Liver (tissue), 9 donors: ENCODE results near the gene EP400. TPM values are rescaled to one million over a fixed set of nuclear protein-coding genes. Genes with fewer than 3 reads are reported as not detected.

Experiments
- DNase-seq: peaks from one replicate; pipeline ENCODE4 v3.0.0-alpha.2; 2017; ENCODE audit warnings: low spot score
- H3K27ac ChIP-seq, 2 donors: one replicate each; pipeline ENCODE4 v1.7.0; 2013; ENCODE audit warnings: inconsistent platforms in 2 of 2, low read length in 2 of 2, control low read depth in 1 of 2, low read depth in 1 of 2, mild to moderate bottlenecking in 1 of 2
- H3K27me3 ChIP-seq, 4 donors: one replicate each; pipeline versions ENCODE4 v1.6.1 to v1.7.0; 2013; ENCODE audit warnings: low read length in 3 of 4, inconsistent platforms in 1 of 4, mild to moderate bottlenecking in 1 of 4, moderate library complexity in 1 of 4; ENCODE audit not compliant: control insufficient read depth in 4 of 4, insufficient read depth in 4 of 4
- H3K36me3 ChIP-seq, 4 donors: one replicate each; pipeline versions ENCODE4 v1.6.1 to v1.7.0; 2013; ENCODE audit warnings: low read length in 3 of 4, mild to moderate bottlenecking in 3 of 4, low read depth in 1 of 4, moderate library complexity in 1 of 4; ENCODE audit not compliant: control insufficient read depth in 4 of 4, insufficient read depth in 3 of 4
- H3K4me1 ChIP-seq, 4 donors: one replicate each; pipeline versions ENCODE4 v1.6.1 to v1.7.0; 2013; ENCODE audit warnings: low read length in 3 of 4, mild to moderate bottlenecking in 3 of 4, moderate library complexity in 1 of 4; ENCODE audit not compliant: control insufficient read depth in 4 of 4, insufficient read depth in 4 of 4
- H3K4me3 ChIP-seq, 3 donors: one replicate each; pipeline versions ENCODE4 v1.6.1 to v1.7.0; 2013; ENCODE audit warnings: low read length in 3 of 3, control low read depth in 1 of 3, low read depth in 1 of 3, mild to moderate bottlenecking in 1 of 3
- H3K9ac ChIP-seq, 2 donors: one replicate each; pipeline ENCODE4 v1.7.0; 2013; ENCODE audit warnings: low read length in 2 of 2, mild to moderate bottlenecking in 2 of 2, moderate library complexity in 2 of 2, control low read depth in 1 of 2, low read depth in 1 of 2
- H3K9me3 ChIP-seq, 4 donors: one replicate each; pipeline versions ENCODE4 v1.6.1 to v1.7.0; 2013; ENCODE audit warnings: low read length in 3 of 4; ENCODE audit not compliant: control insufficient read depth in 4 of 4
- EGR1 ChIP-seq, 2 donors: IDR thresholded peaks; 2 replicates each; pipeline ENCODE4 v1.6.1; 2016 to 2018; ENCODE audit warnings: antibody characterized with exemption in 2 of 2, low read depth in 2 of 2
- FOXA1 ChIP-seq: IDR thresholded peaks from 2 replicates; pipeline ENCODE4 v1.6.1; 2016; ENCODE audit warnings: antibody characterized with exemption
- FOXA2 ChIP-seq: IDR thresholded peaks from 2 replicates; pipeline ENCODE4 v1.6.1; 2016; ENCODE audit warnings: antibody characterized with exemption
- GABPA ChIP-seq, 2 donors: IDR thresholded peaks in 1 of 2; conservative IDR thresholded peaks in 1 of 2; 2 replicates each; pipeline ENCODE4 v1.6.1; 2016; ENCODE audit warnings: antibody characterized with exemption in 2 of 2, mild to moderate bottlenecking in 1 of 2, moderate library complexity in 1 of 2
- HNF4A ChIP-seq, 2 donors: conservative IDR thresholded peaks; 2 replicates each; pipeline ENCODE4 v1.6.1; 2016; ENCODE audit warnings: antibody characterized with exemption in 2 of 2, mild to moderate bottlenecking in 2 of 2
- HNF4G ChIP-seq: IDR thresholded peaks from 2 replicates; pipeline ENCODE4 v1.6.1; 2016; ENCODE audit warnings: antibody characterized with exemption
- JUND ChIP-seq, 2 donors: IDR thresholded peaks; 2 replicates each; pipeline ENCODE4 v1.6.1; 2016; ENCODE audit warnings: antibody characterized with exemption in 2 of 2
- NR2F2 ChIP-seq: IDR thresholded peaks from 2 replicates; pipeline ENCODE4 v1.6.1; 2016; ENCODE audit warnings: antibody characterized with exemption
- RAD21 ChIP-seq, 2 donors: IDR thresholded peaks; 2 replicates each; pipeline ENCODE4 v1.6.1; 2016; ENCODE audit warnings: antibody characterized with exemption in 2 of 2, mild to moderate bottlenecking in 2 of 2
- RXRA ChIP-seq, 2 donors: IDR thresholded peaks; 2 replicates each; pipeline ENCODE4 v1.6.1; 2017 to 2018; ENCODE audit warnings: antibody characterized with exemption in 2 of 2, mild to moderate bottlenecking in 1 of 2
- SP1 ChIP-seq: IDR thresholded peaks from 2 replicates; pipeline ENCODE4 v1.6.1; 2018; ENCODE audit warnings: antibody characterized with exemption, mild to moderate bottlenecking
- TAF1 ChIP-seq: conservative IDR thresholded peaks from 2 replicates; pipeline ENCODE4 v1.6.1; 2016; ENCODE audit warnings: antibody characterized with exemption, mild to moderate bottlenecking
- YY1 ChIP-seq: IDR thresholded peaks from 2 replicates; pipeline ENCODE4 v1.6.1; 2016; ENCODE audit warnings: antibody characterized with exemption, mild to moderate bottlenecking
- WGBS: extraction: QIAGEN DNeasy Blood & Tissue Kit; methylation state at CpG from one replicate; pipeline ENCODE4 v1.1.7; 2013; 5-methylcytosine and 5-hydroxymethylcytosine counted together
- polyA plus RNA-seq, 2 donors: library from polyadenylated mRNA; stranded (reverse) in 1 of 2; unstranded in 1 of 2; fragments of 200-250 nt in 1 of 2; fragments of >200 nt in 1 of 2; fragmentation: Nextera tagmentation in 1 of 2; extraction: Ambion mirVana in 1 of 2; gene quantifications; one replicate each; pipeline versions ENCODE4 v1.2.1 to v1.2.3, GENCODE V29; 2013 to 2015
- total RNA-seq, 2 donors: library from RNA; depleted of rRNA; stranded (reverse); fragments of >200 nt; gene quantifications; one replicate each; pipeline ENCODE4 v1.2.3, GENCODE V29; 2014
- TF ChIP-seq, protein P1 (sequence below): fragments of 150-350 bp; IDR thresholded peaks from 2 replicates; pipeline ENCODE4 v1.5.1; 2017; ENCODE audit warnings: improper control_type of control experiment, low read depth, low read length; ENCODE audit not compliant: missing input control
- TF ChIP-seq, protein P2 (sequence below): IDR thresholded peaks from 2 replicates; pipeline ENCODE4 v1.6.1; 2016; ENCODE audit warnings: antibody characterized with exemption
- TF ChIP-seq, protein P3 (sequence below): IDR thresholded peaks from 2 replicates; pipeline ENCODE4 v1.6.1; 2016; ENCODE audit warnings: antibody characterized with exemption, mild to moderate bottlenecking
- donor health status: healthy.
- donor health status: healthy.
- donor health status: healthy.
- donor health status: healthy.
- donor health status: healthy.

Gene EP400
- total and polyA plus RNA-seq, 4 donors, result 4.7 to 12.4 (median 7.1) TPM

DNA sequence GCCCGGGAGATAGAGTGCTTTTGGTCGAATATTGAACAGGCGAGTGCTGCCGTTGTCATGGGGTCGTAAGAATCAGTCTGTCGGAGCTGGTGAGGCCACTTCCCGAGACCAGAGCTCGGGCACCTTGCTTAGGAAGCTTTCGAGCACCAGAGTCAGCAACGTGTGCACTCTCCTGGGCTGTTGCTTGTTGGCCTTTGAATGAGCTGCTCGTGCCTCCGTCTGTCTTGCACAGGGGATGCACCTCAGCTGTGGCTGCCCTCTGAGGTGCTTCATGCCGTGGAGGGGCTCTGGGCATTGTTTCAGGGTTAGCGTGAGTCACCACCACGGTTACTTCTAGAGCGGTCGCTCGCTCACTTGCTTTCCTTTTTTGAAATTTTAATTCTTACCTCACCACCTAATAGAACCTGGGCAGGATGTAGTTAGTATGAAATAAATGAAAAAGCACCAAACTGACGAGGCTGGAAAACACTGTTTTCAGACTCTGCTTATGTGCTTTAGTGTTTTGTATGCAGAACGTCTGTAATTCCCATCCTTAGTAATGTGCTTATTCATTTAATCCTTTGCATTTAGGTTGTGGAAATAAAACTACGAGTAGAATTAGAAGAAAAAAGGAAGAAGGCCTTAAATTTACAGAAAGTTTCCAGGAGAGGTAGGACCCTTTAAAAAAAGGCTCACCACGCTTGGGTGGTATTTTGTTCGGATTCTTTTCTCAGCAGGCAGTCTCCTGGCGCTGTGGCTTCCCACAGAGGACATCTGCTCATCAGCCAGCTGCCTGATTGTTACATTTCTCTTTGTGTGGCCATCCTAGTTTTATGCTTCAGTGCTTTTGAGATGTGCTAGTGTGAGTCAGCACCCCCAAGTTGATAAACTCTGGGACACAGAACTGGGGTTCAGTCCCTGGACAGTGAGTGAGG lies 40.6 kb downstream of the EP400 start:
- no peak for TF ChIP-seq RXRA (IDR thresholded peaks at IDR 0.05)
- TF ChIP-seq JUND (IDR thresholded peaks at IDR 0.05), result no peak
- WGBS, result 92% methylated on average over 24 of the region's 24 CpGs
- H3K9me3 ChIP-seq, result no peaks in the 10 kb centered on the region

DNA sequence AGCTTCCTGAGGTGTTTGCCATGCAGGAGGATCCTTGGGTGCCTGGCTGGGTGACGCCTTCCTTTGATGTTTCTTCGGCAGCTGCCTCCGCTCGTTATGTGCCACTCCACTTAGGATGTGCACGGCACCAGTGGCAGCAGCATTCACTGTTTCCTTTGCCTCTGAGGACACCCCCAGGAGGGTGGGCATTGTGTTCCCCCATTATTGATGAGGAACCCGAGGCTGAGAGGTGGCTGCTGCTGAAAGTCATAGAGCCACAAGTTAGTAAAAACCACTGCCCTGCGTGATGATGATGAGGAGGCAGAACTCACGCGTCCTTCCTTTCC lies 41.2 kb downstream of the EP400 start:
- 89% methylated on average over 9 of the region's 9 CpGs for WGBS
- Histone ChIP-seq H3K36me3 (peaks cover 3 to 71% (median 48%) of the 10 kb centered on the region in 4 donors), H3K9ac (no peak overlapping the region), H3K4me1 (no peaks in the 10 kb centered on the region), H3K27ac (no peak overlapping the region), H3K9me3 (no peaks in the 10 kb centered on the region), H3K4me3 (no peak overlapping the region), H3K27me3 (no peaks in the 10 kb centered on the region)
- no peak for DNase-seq
- TF ChIP-seq, protein P1, sequence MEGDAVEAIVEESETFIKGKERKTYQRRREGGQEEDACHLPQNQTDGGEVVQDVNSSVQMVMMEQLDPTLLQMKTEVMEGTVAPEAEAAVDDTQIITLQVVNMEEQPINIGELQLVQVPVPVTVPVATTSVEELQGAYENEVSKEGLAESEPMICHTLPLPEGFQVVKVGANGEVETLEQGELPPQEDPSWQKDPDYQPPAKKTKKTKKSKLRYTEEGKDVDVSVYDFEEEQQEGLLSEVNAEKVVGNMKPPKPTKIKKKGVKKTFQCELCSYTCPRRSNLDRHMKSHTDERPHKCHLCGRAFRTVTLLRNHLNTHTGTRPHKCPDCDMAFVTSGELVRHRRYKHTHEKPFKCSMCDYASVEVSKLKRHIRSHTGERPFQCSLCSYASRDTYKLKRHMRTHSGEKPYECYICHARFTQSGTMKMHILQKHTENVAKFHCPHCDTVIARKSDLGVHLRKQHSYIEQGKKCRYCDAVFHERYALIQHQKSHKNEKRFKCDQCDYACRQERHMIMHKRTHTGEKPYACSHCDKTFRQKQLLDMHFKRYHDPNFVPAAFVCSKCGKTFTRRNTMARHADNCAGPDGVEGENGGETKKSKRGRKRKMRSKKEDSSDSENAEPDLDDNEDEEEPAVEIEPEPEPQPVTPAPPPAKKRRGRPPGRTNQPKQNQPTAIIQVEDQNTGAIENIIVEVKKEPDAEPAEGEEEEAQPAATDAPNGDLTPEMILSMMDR, result no peak
- TF ChIP-seq NR2F2, result no peak
- TF ChIP-seq JUND (IDR thresholded peaks at IDR 0.05), result no peak
- no peak for TF ChIP-seq TAF1
- no peak for TF ChIP-seq EGR1 (IDR thresholded peaks at IDR 0.05; ENCODE audit: low read depth in 2 of 2)
- TF ChIP-seq, protein P2, sequence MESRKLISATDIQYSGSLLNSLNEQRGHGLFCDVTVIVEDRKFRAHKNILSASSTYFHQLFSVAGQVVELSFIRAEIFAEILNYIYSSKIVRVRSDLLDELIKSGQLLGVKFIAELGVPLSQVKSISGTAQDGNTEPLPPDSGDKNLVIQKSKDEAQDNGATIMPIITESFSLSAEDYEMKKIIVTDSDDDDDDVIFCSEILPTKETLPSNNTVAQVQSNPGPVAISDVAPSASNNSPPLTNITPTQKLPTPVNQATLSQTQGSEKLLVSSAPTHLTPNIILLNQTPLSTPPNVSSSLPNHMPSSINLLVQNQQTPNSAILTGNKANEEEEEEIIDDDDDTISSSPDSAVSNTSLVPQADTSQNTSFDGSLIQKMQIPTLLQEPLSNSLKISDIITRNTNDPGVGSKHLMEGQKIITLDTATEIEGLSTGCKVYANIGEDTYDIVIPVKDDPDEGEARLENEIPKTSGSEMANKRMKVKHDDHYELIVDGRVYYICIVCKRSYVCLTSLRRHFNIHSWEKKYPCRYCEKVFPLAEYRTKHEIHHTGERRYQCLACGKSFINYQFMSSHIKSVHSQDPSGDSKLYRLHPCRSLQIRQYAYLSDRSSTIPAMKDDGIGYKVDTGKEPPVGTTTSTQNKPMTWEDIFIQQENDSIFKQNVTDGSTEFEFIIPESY, result no peak
- no peak for TF ChIP-seq SP1
- TF ChIP-seq GABPA (IDR thresholded peaks at IDR 0.05 in 1 of 2, conservative IDR thresholded peaks at IDR 0.05 in 1 of 2), result no peak
- TF ChIP-seq, protein P3, sequence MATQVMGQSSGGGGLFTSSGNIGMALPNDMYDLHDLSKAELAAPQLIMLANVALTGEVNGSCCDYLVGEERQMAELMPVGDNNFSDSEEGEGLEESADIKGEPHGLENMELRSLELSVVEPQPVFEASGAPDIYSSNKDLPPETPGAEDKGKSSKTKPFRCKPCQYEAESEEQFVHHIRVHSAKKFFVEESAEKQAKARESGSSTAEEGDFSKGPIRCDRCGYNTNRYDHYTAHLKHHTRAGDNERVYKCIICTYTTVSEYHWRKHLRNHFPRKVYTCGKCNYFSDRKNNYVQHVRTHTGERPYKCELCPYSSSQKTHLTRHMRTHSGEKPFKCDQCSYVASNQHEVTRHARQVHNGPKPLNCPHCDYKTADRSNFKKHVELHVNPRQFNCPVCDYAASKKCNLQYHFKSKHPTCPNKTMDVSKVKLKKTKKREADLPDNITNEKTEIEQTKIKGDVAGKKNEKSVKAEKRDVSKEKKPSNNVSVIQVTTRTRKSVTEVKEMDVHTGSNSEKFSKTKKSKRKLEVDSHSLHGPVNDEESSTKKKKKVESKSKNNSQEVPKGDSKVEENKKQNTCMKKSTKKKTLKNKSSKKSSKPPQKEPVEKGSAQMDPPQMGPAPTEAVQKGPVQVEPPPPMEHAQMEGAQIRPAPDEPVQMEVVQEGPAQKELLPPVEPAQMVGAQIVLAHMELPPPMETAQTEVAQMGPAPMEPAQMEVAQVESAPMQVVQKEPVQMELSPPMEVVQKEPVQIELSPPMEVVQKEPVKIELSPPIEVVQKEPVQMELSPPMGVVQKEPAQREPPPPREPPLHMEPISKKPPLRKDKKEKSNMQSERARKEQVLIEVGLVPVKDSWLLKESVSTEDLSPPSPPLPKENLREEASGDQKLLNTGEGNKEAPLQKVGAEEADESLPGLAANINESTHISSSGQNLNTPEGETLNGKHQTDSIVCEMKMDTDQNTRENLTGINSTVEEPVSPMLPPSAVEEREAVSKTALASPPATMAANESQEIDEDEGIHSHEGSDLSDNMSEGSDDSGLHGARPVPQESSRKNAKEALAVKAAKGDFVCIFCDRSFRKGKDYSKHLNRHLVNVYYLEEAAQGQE, result no peak
- no peak for TF ChIP-seq YY1
- no peak for TF ChIP-seq RAD21 (IDR thresholded peaks at IDR 0.05)
- TF ChIP-seq HNF4G, result no peak
- TF ChIP-seq RXRA (IDR thresholded peaks at IDR 0.05), result no peak
- no peak for TF ChIP-seq FOXA2
- TF ChIP-seq HNF4A (conservative IDR thresholded peaks at IDR 0.05), result no peak
- no peak for TF ChIP-seq FOXA1

More for the DNA sequence above, 40.6 kb downstream of the EP400 start:
- no peak for DNase-seq
- H3K4me1 ChIP-seq, result no peaks in the 10 kb centered on the region
- no peak overlapping the region for H3K27ac ChIP-seq
- H3K4me3 ChIP-seq, result no peak overlapping the region
- H3K36me3 ChIP-seq, result peaks cover 3 to 71% (median 47%) of the 10 kb centered on the region in 4 donors
- H3K9ac ChIP-seq, result no peak overlapping the region
- no peaks in the 10 kb centered on the region for H3K27me3 ChIP-seq
